Breast epithelium (tissue), 4 donors: ENCODE results near the gene SPATA17. TPM values are rescaled to one million over a fixed set of nuclear protein-coding genes. Genes with fewer than 3 reads are reported as not detected.

ENCODE experiments used
- DNase-seq, 2 donors: peaks; one replicate each; pipeline ENCODE4 v3.0.0-alpha.2; 2019; ENCODE audit warnings: low spot score in 2 of 2
- H3K27ac ChIP-seq, 2 donors: fragments of 200-600 bp; sonication (generic) in 1 of 2; one replicate each; pipeline ENCODE4 v1.5.1; 2016 to 2019; ENCODE audit warnings: mild to moderate bottlenecking in 1 of 2
- H3K27me3 ChIP-seq, 2 donors: fragments of 200-600 bp; sonication (generic) in 1 of 2; one replicate each; pipeline versions ENCODE4 v1.5.1 to v1.6.0; 2017 to 2019; ENCODE audit warnings: control low read depth in 1 of 2, mild to moderate bottlenecking in 1 of 2
- H3K36me3 ChIP-seq: fragments of 200-600 bp; one replicate; pipeline ENCODE4 v1.5.1; 2019
- H3K4me1 ChIP-seq, 2 donors: fragments of 200-600 bp; sonication (generic); one replicate each; pipeline ENCODE4 v1.5.1; 2016 to 2019; ENCODE audit warnings: control low read depth in 1 of 2
- H3K4me3 ChIP-seq, 3 donors: fragments of 200-600 bp; sonication (generic); 1 replicate in 2 of 3; 2 replicates in 1 of 3; pipeline ENCODE4 v1.5.1; 2016 to 2019; ENCODE audit warnings: mild to moderate bottlenecking in 3 of 3, moderate library complexity in 2 of 3
- H3K9me3 ChIP-seq, 2 donors: fragments of 200-600 bp; sonication (generic) in 1 of 2; one replicate each; pipeline ENCODE4 v1.5.1; 2016 to 2019; ENCODE audit warnings: control low read depth in 1 of 2
- POLR2A ChIP-seq: fragments of 450-650 bp; IDR thresholded peaks from one replicate; pipeline ENCODE4 v1.6.1; 2016; ENCODE audit warnings: antibody characterized with exemption, mild to moderate bottlenecking, moderate library complexity
- POLR2AphosphoS5 ChIP-seq, 3 donors: sonication (generic); formaldehyde crosslinking; IDR thresholded peaks; one replicate each; pipeline ENCODE4 v1.6.1; 2017; ENCODE audit warnings: antibody characterized with exemption in 3 of 3
- intact Hi-C: fragments of 100-400 bp; cut with DNase I; formaldehyde crosslinking; loops from one replicate; pipeline ENCODE4 v1.15.1; 2023; ENCODE audit warnings: low total_unique reads
- total RNA-seq, 3 donors: library from RNA; depleted of rRNA; stranded (reverse); fragments of >200 nt; gene quantifications; one replicate each; pipeline ENCODE4 v1.1.0, GENCODE V29; 2016
- TF ChIP-seq, protein P1 (sequence below), 3 donors: fragments of 450-650 bp; IDR thresholded peaks; one replicate each; pipeline ENCODE4 v1.5.1; 2016 to 2017; ENCODE audit warnings: antibody characterized with exemption in 3 of 3, mild to moderate bottlenecking in 3 of 3, moderate library complexity in 3 of 3

The SPATA17 gene
- total RNA-seq, 3 donors from 2014 or later = 0.48 to 1.3 (median 0.59) TPM

DNA sequence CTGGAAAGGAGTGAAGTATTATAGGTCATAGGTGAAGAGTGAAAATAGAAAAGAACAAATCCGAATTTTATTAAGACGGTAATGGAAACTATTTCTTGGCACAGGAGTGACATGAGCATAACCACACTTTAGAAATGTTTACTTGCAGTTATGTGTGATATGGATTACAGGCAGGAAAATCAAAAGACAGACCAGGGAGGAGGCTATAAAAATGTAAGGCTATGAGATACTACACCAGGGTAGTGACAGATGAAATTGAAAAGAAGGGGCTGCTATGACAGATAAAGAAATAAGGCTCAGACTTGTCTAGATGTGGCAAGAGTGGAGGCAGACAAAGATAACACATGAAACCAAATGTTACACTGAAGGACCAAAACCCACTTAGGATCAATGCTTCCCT is 32.0 kb upstream of the SPATA17 start:
- no peak for DNase-seq
- H3K36me3 ChIP-seq = no peaks in the 10 kb centered on the region
- no peaks in the 10 kb centered on the region for H3K4me1 ChIP-seq
- H3K9me3 ChIP-seq = no peaks in the 10 kb centered on the region
- no peaks in the 10 kb centered on the region for H3K27me3 ChIP-seq
- TF ChIP-seq, protein P1, sequence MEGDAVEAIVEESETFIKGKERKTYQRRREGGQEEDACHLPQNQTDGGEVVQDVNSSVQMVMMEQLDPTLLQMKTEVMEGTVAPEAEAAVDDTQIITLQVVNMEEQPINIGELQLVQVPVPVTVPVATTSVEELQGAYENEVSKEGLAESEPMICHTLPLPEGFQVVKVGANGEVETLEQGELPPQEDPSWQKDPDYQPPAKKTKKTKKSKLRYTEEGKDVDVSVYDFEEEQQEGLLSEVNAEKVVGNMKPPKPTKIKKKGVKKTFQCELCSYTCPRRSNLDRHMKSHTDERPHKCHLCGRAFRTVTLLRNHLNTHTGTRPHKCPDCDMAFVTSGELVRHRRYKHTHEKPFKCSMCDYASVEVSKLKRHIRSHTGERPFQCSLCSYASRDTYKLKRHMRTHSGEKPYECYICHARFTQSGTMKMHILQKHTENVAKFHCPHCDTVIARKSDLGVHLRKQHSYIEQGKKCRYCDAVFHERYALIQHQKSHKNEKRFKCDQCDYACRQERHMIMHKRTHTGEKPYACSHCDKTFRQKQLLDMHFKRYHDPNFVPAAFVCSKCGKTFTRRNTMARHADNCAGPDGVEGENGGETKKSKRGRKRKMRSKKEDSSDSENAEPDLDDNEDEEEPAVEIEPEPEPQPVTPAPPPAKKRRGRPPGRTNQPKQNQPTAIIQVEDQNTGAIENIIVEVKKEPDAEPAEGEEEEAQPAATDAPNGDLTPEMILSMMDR (IDR thresholded peaks at IDR 0.05) = no peak
- TF ChIP-seq POLR2AphosphoS5 (IDR thresholded peaks at IDR 0.05) = no peak
- TF ChIP-seq POLR2A = no peak
- intact Hi-C loops = no loop called here
- no peak overlapping the region for H3K27ac ChIP-seq
- no peak overlapping the region for H3K4me3 ChIP-seq

DNA sequence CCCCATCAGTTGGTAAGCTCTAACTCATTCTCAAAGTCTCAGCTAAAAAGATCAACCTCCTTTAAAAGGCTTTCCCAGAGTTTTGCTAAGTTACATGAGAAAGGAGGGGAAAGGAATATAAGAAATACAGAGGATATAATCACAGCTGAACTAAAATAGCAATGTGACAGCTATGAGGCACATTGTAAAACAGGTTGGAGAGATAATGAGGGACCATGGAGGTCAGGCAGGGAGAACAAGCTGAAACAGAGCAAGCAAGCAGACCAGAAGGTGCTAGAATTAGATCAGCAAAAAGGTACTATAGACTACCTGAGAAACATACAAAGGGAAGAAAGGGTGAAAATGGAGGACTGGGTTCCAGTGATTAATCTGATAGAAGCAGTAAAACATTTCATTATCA is 28.8 kb upstream of the SPATA17 start:
- Histone ChIP-seq H3K36me3 (no peaks in the 10 kb centered on the region), H3K4me3 (no peak overlapping the region), H3K27me3 (no peaks in the 10 kb centered on the region), H3K9me3 (no peaks in the 10 kb centered on the region), H3K4me1 (no peaks in the 10 kb centered on the region), H3K27ac (no peak overlapping the region)
- no peak for DNase-seq
- TF ChIP-seq POLR2AphosphoS5 (IDR thresholded peaks at IDR 0.05) = no peak
- TF ChIP-seq POLR2A = no peak
- TF ChIP-seq, protein P1 (IDR thresholded peaks at IDR 0.05) = no peak
- intact Hi-C loops = no loop called here

DNA sequence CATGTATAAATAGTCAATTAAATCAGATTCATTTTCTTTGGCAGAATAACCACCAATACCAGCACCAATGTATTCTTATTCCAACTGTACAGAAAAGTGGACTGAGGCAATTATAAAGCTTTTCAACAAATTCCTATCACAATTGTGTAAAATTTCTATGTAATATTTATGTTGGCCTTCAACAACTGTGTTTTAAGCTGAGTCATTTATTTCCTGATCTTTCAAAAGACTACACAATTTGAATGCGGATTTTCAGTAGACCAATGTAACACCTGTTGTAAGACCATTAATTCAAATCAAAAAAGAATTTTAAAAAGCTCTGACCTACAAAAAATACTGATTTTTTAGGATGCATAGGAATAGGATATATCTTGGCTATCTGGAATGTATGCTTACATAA is 25.8 kb upstream of the SPATA17 start:
- DNase-seq = no peak
- Histone ChIP-seq H3K36me3 (no peaks in the 10 kb centered on the region), H3K27me3 (no peaks in the 10 kb centered on the region), H3K9me3 (no peaks in the 10 kb centered on the region), H3K27ac (no peak overlapping the region), H3K4me1 (no peaks in the 10 kb centered on the region), H3K4me3 (no peak overlapping the region)
- intact Hi-C loops = loop anchor here (5.0 kb wide), 1 partner anchor 82 kb away; no protein-coding TSS in a partner anchor
- no peak for TF ChIP-seq POLR2A
- TF ChIP-seq, protein P1 (IDR thresholded peaks at IDR 0.05) = no peak
- TF ChIP-seq POLR2AphosphoS5 (IDR thresholded peaks at IDR 0.05) = no peak

DNA sequence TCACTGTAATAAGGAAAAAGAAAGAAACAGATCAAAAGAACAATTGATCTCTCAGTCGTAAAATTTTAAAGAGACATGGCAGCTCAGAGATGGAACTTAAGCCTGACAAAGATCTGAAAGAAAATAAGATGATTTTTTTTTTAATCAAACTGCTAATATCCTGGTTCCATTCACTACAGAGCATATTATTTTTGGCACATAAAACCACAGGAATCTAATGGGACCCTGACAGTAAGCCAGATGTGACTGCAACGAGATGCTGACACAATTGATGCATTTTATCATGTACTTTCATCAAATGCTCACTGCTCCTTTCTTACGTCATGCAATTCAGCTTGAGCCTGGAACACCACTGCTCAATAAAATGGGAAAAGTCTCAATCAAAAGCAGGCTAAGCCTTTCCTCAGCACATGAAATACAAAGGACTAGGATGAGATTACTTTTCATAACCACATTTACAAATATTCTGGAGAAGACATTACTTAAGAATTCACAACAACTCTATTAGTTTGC is 16.9 kb upstream of the SPATA17 start:
- no peaks in the 10 kb centered on the region for H3K4me1 ChIP-seq
- no peak overlapping the region for H3K27ac ChIP-seq
- no peaks in the 10 kb centered on the region for H3K27me3 ChIP-seq
- H3K4me3 ChIP-seq = no peak overlapping the region
- intact Hi-C loops = no loop called here
- no peak for DNase-seq
- H3K9me3 ChIP-seq = no peaks in the 10 kb centered on the region
- no peak for TF ChIP-seq POLR2A
- TF ChIP-seq, protein P1 (IDR thresholded peaks at IDR 0.05) = no peak
- TF ChIP-seq POLR2AphosphoS5 (IDR thresholded peaks at IDR 0.05) = no peak
- no peaks in the 10 kb centered on the region for H3K36me3 ChIP-seq

DNA sequence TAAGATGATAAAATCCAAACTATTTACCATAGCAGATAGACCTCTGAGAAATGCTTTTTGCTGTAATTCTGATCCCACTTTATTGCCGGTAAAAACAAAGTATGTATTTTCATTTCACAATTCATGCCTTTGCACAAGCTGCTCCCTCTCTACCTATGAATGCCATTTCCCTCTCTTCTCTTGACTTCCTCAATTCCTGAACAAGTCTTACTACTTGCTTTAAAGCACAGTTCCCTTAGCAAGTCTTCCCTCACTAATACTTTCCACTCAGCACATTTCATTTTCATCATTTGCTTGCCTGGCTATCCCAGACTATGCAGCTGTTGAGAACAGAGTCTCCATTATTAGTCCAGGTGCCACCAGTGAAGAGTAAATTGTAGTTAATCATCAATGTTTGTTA is 14.0 kb upstream of the SPATA17 start:
- Histone ChIP-seq H3K4me1 (no peaks in the 10 kb centered on the region), H3K27me3 (no peaks in the 10 kb centered on the region), H3K36me3 (no peaks in the 10 kb centered on the region), H3K27ac (no peak overlapping the region), H3K9me3 (no peaks in the 10 kb centered on the region), H3K4me3 (no peak overlapping the region)
- no peak for DNase-seq
- no peak for TF ChIP-seq POLR2A
- no peak for TF ChIP-seq POLR2AphosphoS5 (IDR thresholded peaks at IDR 0.05)
- TF ChIP-seq, protein P1 (IDR thresholded peaks at IDR 0.05) = no peak
- intact Hi-C loops = no loop called here
